PC-3 (cell line): ENCODE measurements around the gene ADK. TPM values are rescaled to one million over a fixed set of nuclear protein-coding genes. Genes with fewer than 3 reads are reported as not detected.

Source experiments
- ATAC-seq: fragments of 200-7000 bp; cut with Tn5 transposase; 2 replicates; pipeline ENCODE4 v1.9.1; 2020; ENCODE audit warnings: mild to moderate bottlenecking, moderate library complexity
- BruUV-seq: library from RNA; stranded (reverse); fragments of 400-500 nt; replicated peaks from 2 replicates; lab custom pipeline; 2021; lab: Mats Ljungman, UMichigan
- CTCF ChIA-PET: fragments of 300-600 bp; sonication (Branson Sonifier 250); formaldehyde crosslinking; loops from one replicate; lab custom pipeline; 2022; ENCODE audit warnings: antibody characterized with exemption; lab: Charles Lee
- POLR2A ChIA-PET: fragments of 300-600 bp; sonication (Branson Sonifier 250); formaldehyde crosslinking; loops from one replicate; lab custom pipeline; 2022; ENCODE audit warnings: antibody characterized with exemption; ENCODE audit not compliant: unreplicated experiment; lab: Charles Lee
- DNase-seq: peaks from one replicate; pipeline ENCODE4 v3.0.0-alpha.2; 2015
- H2AFZ ChIP-seq: fragments of 300-600 bp; sonication (generic); 2 replicates; pipeline ENCODE4 v1.6.0; 2016; ENCODE audit warnings: antibody characterized with exemption, low read length
- H3F3A ChIP-seq: fragments of 300-600 bp; sonication (generic); one replicate; pipeline ENCODE4 v1.6.0; 2017; ENCODE audit warnings: antibody characterized with exemption, low read length, control low read depth, mild to moderate bottlenecking; ENCODE audit not compliant: unreplicated experiment
- H3K27ac ChIP-seq: fragments of 300-600 bp; sonication (generic); 2 replicates; pipeline ENCODE4 v1.5.1; 2016; ENCODE audit warnings: mild to moderate bottlenecking, low read length
- H3K27me3 ChIP-seq: fragments of 300-600 bp; sonication (generic); 2 replicates; pipeline ENCODE4 v1.6.1; 2016; ENCODE audit warnings: low read length, mixed read lengths
- H3K36me3 ChIP-seq: fragments of 300-600 bp; sonication (generic); 2 replicates; pipeline ENCODE4 v1.6.1; 2016; ENCODE audit warnings: low read depth, mixed run types, low read length, mixed read lengths
- H3K4me1 ChIP-seq: fragments of 300-600 bp; sonication (generic); 2 replicates; pipeline ENCODE4 v1.5.1; 2016; ENCODE audit warnings: low read length; ENCODE audit not compliant: insufficient read depth
- H3K4me2 ChIP-seq: fragments of 300-600 bp; sonication (generic); 2 replicates; pipeline ENCODE4 v1.6.0; 2016; ENCODE audit warnings: low read length
- H3K4me3 ChIP-seq: fragments of 300-600 bp; sonication (generic); 2 replicates; pipeline ENCODE4 v1.5.1; 2016; ENCODE audit warnings: mild to moderate bottlenecking, low read length, mixed read lengths
- H3K79me2 ChIP-seq: fragments of 300-600 bp; sonication (generic); 2 replicates; pipeline ENCODE4 v1.6.1; 2017; ENCODE audit warnings: low read length, mixed read lengths
- H3K9ac ChIP-seq: fragments of 300-600 bp; sonication (generic); 2 replicates; pipeline ENCODE4 v1.6.0; 2016; ENCODE audit warnings: mild to moderate bottlenecking, low read length
- H3K9me2 ChIP-seq: fragments of 300-600 bp; sonication (generic); replicated peaks from 2 replicates; pipeline ENCODE4 v1.6.1; 2016; ENCODE audit warnings: mixed run types, low read length, mixed read lengths
- H3K9me3 ChIP-seq: fragments of 300-600 bp; sonication (generic); 2 replicates; pipeline ENCODE4 v1.6.1; 2016; ENCODE audit warnings: low read length, mixed read lengths
- H4K20me1 ChIP-seq: fragments of 300-600 bp; sonication (generic); 2 replicates; pipeline ENCODE4 v1.6.1; 2016; ENCODE audit warnings: low read length, mixed read lengths
- EZH2 ChIP-seq: fragments of 300-600 bp; sonication (generic); IDR thresholded peaks from one replicate; pipeline ENCODE4 v1.6.1; 2017; ENCODE audit warnings: antibody characterized with exemption, mild to moderate bottlenecking, low read length; ENCODE audit not compliant: unreplicated experiment
- EZH2phosphoT487 ChIP-seq: fragments of 300-600 bp; sonication (generic); IDR thresholded peaks from 2 replicates; pipeline ENCODE4 v1.6.1; 2018; ENCODE audit warnings: mild to moderate bottlenecking, antibody characterized with exemption, low read length, borderline replicate concordance
- intact Hi-C: fragments of 100-400 bp; cut with micrococcal nuclease; formaldehyde crosslinking; loops from 2 replicates; pipeline ENCODE4 v1.9.0; 2023
- total RNA-seq: library from RNA; depleted of rRNA; stranded (reverse); fragments of >200 nt; gene quantifications from 2 replicates; pipeline ENCODE4 v1.2.3, GENCODE V29; 2014
- TF ChIP-seq, protein P1 (sequence below): fragments of 300-600 bp; sonication (generic); conservative IDR thresholded peaks from 2 replicates; pipeline ENCODE4 v1.5.1; 2017; ENCODE audit warnings: antibody characterized with exemption, low read depth, mild to moderate bottlenecking, low read length

The ADK gene
- total RNA-seq, 1 experiment from 2014 or later: 256 TPM

DNA sequence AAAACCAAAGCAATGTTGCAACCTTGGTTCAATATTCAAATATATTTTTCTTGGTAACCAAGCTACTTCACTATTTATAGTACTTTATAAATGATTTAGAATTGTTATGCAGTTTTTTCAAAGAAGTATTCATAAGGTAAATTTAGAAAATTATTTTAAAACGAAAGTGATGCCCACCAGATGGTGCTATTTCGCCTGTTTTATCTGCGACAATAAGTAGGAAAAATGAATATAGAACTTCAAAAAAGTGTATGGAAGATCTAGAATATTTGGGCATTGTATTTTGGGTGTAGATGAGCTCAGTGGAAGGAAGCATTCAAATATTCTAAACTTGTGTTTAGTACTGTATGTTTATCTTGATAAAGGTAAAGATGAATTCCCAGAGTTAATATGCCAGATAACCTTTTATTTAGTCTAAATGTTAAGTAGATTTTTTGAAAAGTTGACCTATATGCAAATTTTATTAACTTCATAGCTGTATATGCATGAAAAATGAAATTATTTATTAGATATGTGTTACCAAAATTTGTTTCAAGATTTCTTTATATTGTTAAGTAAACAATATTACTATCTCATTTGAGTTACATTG is 93.2 kb downstream of the ADK start:
- no peak overlapping the region for H2AFZ ChIP-seq
- peaks cover 49% of the 10 kb centered on the region for H3K79me2 ChIP-seq
- CTCF ChIA-PET: interaction anchor here (0.5 to 1.2 kb wide), 12 partner anchors 74 to 991 kb away, joined by 3 to 7 read pairs (median 3); partner anchors contain the start of gene COMTD1

DNA sequence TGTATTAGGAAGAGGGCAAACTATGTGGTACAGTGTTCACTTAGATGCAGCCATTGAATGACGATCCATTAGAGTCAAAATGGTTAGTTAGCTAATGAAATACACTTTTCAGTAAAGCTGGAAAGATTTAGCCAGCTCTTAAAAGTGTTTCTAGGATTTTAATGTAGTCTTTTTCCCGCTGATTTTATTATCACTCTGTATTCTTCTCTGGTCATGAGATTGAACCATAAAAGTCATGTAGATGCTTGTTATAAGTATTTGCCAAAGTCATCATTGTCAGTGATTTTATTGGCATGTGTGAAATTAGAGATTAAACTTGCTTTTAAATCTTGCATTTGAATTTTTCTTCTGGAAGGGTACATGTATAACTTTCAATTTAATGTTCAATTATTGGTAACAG is 93.8 kb downstream of the ADK start:
- Histone ChIP-seq H4K20me1 (peaks cover 8% of the 10 kb centered on the region; the same call in 1 of the 2 replicates), H3K36me3 (peaks cover 33% of the 10 kb centered on the region), H3K4me2 (no peak overlapping the region), H3K9me3 (no peaks in the 10 kb centered on the region), H2AFZ (no peak overlapping the region), H3F3A (peaks cover 6% of the 10 kb centered on the region), H3K4me3 (no peak overlapping the region), H3K27me3 (no peaks in the 10 kb centered on the region), H3K9ac (no peak overlapping the region), H3K4me1 (no peaks in the 10 kb centered on the region), H3K27ac (no peak overlapping the region), H3K9me2 (no peaks in the 10 kb centered on the region), H3K79me2 (peaks cover 45% of the 10 kb centered on the region)
- ATAC-seq (no peak), DNase-seq (no peak)
- CTCF ChIA-PET: interaction anchor here (0.5 to 1.2 kb wide), 4 partner anchors 354 to 989 kb away, joined by 3 to 7 read pairs (median 4); no protein-coding TSS in a partner anchor
- no peak for TF ChIP-seq EZH2phosphoT487
- no peak for TF ChIP-seq EZH2
- TF ChIP-seq, protein P1, sequence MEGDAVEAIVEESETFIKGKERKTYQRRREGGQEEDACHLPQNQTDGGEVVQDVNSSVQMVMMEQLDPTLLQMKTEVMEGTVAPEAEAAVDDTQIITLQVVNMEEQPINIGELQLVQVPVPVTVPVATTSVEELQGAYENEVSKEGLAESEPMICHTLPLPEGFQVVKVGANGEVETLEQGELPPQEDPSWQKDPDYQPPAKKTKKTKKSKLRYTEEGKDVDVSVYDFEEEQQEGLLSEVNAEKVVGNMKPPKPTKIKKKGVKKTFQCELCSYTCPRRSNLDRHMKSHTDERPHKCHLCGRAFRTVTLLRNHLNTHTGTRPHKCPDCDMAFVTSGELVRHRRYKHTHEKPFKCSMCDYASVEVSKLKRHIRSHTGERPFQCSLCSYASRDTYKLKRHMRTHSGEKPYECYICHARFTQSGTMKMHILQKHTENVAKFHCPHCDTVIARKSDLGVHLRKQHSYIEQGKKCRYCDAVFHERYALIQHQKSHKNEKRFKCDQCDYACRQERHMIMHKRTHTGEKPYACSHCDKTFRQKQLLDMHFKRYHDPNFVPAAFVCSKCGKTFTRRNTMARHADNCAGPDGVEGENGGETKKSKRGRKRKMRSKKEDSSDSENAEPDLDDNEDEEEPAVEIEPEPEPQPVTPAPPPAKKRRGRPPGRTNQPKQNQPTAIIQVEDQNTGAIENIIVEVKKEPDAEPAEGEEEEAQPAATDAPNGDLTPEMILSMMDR: no peak
- intact Hi-C loops: loop anchor here (1.0 kb wide), 5 partner anchors 577 to 991 kb away; partner anchors contain the start of gene KAT6B
- POLR2A ChIA-PET: no interaction called here
- no TSS peak for BruUV-seq

More for the DNA sequence above, 93.2 kb downstream of the ADK start:
- BruUV-seq: no TSS peak
- no peak overlapping the region for H3K4me3 ChIP-seq
- DNase-seq: peak; percentile 99
- intact Hi-C loops: loop anchor here (1.0 kb wide), 5 partner anchors 578 to 992 kb away; partner anchors contain the start of gene KAT6B
- H3K9me2 ChIP-seq: no peaks in the 10 kb centered on the region
- H3K9ac ChIP-seq: no peak overlapping the region
- no peak overlapping the region for H3K27ac ChIP-seq
- peaks cover 6% of the 10 kb centered on the region for H3F3A ChIP-seq
- H3K4me1 ChIP-seq: no peaks in the 10 kb centered on the region
- no peak overlapping the region for H3K4me2 ChIP-seq
- peak; percentile 20; the same call in 1 of the 2 replicates for ATAC-seq
- peaks cover 8% of the 10 kb centered on the region; the same call in 1 of the 2 replicates for H4K20me1 ChIP-seq
- H3K9me3 ChIP-seq: no peaks in the 10 kb centered on the region
- H3K36me3 ChIP-seq: peaks cover 30% of the 10 kb centered on the region
- POLR2A ChIA-PET: interaction anchor here (0.6 kb wide), 2 partner anchors 362 to 777 kb away, joined by 3 to 4 read pairs; no protein-coding TSS in a partner anchor
- no peak for TF ChIP-seq EZH2
- TF ChIP-seq, protein P1: peak; percentile 100
- no peaks in the 10 kb centered on the region for H3K27me3 ChIP-seq

DNA sequence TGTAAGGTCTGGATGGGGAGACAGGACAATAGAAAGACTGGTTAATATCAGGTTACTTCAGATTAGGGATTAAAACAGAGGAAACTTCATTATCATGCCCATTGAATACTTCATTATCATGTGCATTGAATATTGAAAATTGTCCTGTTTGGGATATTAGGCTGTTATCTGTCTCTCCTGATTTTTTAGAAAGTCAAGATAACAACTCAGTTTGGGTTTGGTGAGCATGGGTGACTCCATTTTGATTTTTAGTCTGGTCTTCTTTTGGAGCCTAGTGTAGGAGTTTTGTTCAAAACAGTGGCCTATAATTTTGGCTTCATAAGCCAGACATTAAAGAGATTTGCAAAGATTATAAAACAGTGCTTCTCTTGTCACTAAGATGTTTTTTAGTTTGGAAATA is 95.5 kb downstream of the ADK start:
- Histone ChIP-seq H3K9me2 (no peaks in the 10 kb centered on the region), H3K4me3 (no peak overlapping the region), H3K4me1 (no peaks in the 10 kb centered on the region), H3K79me2 (peaks cover 36% of the 10 kb centered on the region), H3K4me2 (no peak overlapping the region), H3K9me3 (no peaks in the 10 kb centered on the region), H3K27me3 (no peaks in the 10 kb centered on the region), H3F3A (peaks cover 6% of the 10 kb centered on the region), H3K9ac (no peak overlapping the region), H3K27ac (no peak overlapping the region), H4K20me1 (peaks cover 8% of the 10 kb centered on the region; the same call in 1 of the 2 replicates), H3K36me3 (peaks cover 28% of the 10 kb centered on the region), H2AFZ (no peak overlapping the region)
- ChIA-PET CTCF (no interaction called here), POLR2A (no interaction called here)
- TF ChIP-seq EZH2phosphoT487 (no peak), EZH2 (no peak)
- TF ChIP-seq, protein P1: no peak
- intact Hi-C loops: no loop called here
- ATAC-seq (no peak), DNase-seq (no peak)
- no TSS peak for BruUV-seq
